Effector CD8-positive, alpha-beta T cell (primary cell): ENCODE data around the gene ZNF550.
"Not testable (repeated sequence)": the region's sequence is repeated elsewhere in the genome, so short reads cannot be mapped to it uniquely, and the experiment has no call there.

Experiments
- DNase-seq: peaks from one replicate; lab custom pipeline; 2025; lab: John Stamatoyannopoulos, UW

Gene ZNF550

DNA sequence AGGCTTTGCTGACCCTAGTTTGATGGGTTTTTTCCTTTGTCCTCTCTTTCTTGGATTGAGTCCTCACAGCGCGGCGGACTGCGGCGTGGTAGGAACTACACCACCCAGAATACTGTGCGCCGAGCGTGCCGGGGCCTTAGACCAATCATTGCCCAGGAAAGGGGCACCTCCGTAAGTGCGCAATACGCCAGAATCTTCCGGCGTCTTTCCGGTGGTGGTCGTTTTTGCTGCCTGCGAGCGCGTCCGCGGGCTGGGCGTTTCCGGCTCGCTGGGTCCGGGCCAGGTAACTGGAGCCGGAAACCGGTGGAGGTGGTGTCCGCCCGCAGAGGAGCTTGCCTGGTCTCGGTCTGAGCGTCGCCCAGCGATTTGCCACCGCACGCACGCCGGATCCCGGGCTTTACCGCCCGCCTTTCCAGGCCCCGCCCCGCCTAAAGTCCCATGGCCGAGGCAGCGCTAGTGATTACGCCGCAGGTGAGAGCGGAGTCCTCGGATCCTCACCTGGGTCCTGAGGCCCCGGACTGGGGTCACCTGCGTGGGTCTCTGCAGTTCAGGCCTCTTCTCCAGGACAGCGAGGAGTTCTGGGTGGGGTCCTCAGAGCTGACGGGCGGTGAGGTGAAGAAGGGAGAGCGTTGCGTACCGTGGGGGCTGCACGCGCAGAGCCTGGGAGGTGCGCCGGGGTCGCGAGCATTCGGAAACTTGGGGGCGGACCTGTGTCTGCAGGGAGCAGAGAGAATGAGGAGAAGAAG lies 32.4 kb downstream of the ZNF550 start, which contains the start of gene ZNF549:
Gene ZNF549, plus strand, starts transcription at position 221 of the 746 bp plus-strand sequence. Its CDS starts 218 bp downstream, at position 439.
- DNase-seq: peak; percentile 82

DNA sequence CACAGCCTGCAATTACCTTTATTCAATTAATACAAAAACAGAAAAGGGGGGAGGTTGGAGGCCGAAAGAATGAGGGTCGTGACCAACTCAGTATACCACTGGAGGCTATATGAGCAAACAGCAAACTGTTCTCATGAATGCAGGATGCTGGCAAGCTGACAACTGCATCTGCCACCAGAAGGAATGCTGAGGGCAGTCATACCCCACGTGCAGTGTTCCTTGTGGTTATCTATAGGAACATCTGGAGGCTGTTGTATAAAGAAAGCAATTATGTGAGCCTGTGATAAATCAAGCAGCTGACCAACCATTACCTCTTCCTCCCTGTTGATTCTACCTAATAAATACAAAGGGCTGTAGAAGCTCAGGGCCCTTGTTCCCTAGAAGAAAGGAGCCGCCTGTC lies 41.6 kb downstream of the ZNF550 start:
- not testable (repeated sequence) for DNase-seq

DNA sequence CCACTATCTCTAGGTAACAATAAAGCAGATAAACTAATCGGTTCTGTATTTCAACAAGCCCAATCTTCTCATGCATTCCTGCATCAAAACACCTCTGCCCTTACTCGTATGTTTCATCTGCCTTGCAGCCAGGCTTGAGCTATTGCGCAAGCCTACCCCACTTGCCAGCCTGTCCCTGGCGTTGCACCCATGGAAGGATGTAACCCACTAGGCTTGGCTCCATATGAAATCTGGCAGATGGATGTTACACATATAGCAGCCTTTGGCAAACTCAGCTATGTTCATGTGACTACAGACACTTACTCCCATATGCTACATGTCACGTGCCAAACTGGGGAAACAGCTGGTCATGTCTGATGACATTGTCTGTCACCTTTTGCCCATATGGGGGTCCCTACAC lies 44.4 kb downstream of the ZNF550 start:
- no peak for DNase-seq

DNA sequence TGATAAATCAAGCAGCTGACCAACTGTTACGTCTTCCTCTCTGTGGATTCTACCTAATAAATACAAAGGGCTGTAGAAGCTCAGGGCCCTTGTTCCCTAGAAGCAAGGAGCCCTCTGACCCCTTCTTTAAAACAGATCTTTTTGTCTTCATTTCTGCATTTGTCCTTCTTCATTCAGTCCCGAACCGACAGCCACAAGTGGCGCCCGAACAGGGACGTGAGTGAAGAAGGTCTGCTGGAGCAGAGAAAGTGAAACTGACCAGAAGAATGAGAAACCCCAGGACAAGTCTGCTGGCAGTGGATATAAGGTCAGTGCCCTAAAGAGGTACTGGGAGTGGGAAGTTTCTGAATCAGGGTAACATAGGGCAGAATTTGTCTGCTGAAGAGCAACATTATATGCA lies 46.8 kb downstream of the ZNF550 start:
- no peak for DNase-seq

DNA sequence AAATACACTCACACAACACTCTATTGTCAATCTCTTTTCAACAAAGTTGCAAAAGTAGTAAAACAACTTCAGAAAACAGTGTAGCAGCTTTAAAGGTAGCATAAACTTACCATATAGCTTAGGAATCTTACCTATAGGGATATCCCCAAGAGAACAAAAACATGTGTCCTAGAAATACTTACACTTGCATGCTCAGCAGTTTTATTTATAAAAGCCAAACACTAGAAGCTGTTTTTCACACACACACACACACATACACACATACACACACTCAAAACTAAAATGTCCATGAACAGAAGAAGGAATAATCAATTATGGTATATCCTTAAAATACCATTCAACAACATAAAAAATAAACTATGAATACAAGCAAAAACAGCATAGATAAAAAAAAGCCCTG lies 48.2 kb downstream of the ZNF550 start:
- DNase-seq: no peak

DNA sequence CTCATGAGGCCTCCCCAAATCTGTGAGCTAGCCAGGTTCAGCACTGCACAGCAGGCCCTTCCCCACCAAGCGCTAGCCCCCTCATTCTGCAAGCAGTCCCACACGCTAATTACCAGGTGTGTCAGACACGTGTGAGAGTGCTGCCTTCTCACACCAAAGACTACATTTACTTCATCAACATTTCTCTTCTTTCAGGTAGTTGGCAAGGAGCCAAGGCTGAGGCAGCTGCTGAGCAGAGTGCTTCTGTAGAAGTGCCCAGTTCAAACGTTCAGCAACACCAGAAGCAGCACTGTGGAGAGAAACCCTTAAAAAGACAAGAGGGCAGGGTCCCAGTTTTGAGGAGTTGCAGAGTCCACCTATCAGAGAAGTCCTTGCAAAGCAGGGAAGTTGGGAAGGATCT lies 53.5 kb downstream of the ZNF550 start:
- no peak for DNase-seq

DNA sequence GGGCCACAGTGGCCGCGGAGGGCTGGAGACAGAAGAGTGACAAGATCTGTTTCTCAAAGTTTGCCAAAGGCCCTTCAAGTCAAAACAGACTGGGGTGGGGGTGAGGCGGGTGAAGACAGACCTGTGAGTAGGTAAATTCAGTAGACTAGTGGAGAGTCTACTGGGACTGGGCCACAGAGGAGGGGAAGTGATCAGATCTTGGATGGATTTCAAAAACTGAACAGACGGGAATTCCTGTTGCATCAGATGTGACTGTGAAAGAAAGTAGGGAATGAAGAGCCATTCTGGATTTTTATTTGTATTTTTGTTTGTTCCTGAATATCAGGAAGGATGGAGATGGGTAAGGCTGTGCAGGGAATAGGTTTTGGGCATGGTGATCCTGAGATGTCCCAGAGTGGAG lies 59.3 kb downstream of the ZNF550 start:
- not testable (repeated sequence) for DNase-seq

DNA sequence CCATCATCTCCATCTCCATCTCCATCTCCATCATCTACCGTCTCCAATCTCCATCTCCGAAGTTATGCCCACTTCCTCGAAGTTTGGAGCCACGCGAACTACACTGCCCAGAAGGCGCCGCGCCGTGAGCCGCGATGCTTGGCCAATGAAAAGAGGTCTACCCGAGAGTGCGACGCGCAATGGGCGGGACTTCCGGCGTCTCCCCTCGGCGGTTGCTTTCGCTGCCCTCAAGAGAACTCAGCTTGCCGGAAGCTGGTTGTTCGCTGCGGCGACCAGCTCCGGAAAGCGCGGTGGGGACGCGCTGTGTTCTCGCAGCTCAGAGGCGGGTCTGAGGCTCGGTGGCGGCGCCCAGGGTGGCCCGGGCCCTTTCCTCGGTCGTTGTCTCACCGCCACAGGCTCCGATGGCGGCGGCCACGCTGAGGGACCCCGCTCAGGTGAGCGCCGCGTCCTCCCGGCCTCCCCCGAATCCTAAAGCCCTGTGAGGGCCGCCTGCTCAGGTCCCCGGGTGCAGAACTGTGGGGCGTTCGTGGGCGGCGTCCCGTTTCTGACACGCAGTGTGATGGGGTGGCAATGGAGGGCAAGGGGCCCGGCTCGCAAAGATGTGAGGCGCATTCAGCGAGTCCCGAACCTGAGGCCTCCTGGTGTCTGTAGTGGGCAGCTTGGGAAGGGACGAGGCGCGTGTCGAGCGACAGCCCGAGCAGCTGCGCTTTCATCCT lies 59.8 kb downstream of the ZNF550 start, which contains the start of gene ZNF773:
Gene ZNF773, plus strand, starts transcription at position 259 of the 716 bp plus-strand sequence. Its CDS starts 143 bp downstream, at position 402.
- DNase-seq: peak; percentile 87

DNA sequence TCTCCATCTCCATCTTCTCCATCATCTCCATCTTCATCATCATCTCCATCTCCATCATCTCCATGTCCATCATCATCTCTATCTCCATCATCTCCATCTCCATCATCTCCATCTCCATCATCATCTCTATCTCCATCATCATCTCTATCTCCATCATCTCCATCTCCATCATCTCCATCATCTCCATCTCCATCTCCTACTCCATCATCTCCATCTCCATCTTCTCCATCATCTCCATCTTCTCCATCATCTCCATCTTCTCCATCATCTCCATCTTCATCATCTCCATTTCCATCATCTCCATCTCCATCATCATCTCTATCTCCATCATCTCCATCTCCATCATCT lies 60.4 kb downstream of the ZNF550 start:
- DNase-seq: not testable (repeated sequence)

DNA sequence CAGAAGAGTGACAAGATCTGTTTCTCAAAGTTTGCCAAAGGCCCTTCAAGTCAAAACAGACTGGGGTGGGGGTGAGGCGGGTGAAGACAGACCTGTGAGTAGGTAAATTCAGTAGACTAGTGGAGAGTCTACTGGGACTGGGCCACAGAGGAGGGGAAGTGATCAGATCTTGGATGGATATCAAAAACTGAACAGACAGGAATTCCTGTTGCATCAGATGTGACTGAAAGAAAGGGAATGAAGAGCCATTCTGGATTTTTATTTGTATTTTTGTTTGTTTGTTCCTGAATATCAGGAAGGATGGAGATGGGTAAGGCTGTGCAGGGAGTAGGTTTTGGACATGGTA lies 71.4 kb downstream of the ZNF550 start:
- not testable (repeated sequence) for DNase-seq

DNA sequence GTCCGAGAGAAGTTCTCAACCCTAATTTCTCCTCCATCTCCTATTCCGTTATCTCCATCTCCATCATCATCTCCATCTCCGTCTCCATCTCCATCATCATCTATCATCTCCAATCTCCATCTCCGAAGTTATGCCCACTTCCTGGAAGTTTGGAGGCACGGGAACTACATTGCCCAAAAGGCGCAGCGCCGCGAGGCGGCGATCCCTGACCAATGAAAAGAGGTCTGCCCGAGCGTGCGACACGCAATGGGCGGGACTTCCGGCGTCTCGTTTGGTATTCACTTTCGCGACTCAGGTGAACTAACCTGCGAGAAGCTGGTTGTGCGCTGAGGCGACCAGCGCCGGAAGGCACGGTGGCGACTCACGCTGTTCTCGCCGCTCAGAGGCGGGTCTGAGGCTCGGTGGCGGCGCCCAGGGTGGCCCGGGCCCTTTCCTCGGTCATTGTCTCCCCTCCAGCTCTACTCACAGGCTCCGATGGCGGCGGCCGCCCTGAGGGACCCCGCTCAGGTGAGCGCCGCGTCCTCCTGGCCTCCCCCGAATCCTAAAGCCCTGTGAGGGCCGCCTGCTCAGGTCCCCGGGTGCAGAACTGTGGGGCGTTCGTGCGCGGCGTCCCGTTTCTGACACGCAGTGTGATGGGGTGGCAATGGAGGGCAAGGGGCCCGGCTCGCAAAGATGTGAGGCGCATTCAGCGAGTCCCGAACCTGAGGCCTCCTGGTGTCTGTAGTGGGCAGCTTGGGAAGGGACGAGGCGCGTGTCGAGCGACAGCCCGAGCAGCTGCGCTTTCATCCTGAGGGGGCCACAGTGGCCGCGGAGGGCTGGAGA lies 72.0 kb downstream of the ZNF550 start, which contains the start of gene ZNF419:
Gene ZNF419, plus strand, starts transcription at position 274 of the 822 bp plus-strand sequence. Its CDS starts 201 bp downstream, at position 475.
- DNase-seq: peak; percentile 84
